ENCODE results near the gene SERP2.

Gene SERP2

GRCh38 chr13:44359983-44360375 lies 13.6 kb upstream of the SERP2 start:
- no peak for DNase-seq

GRCh38 chr13:44362394-44363040 lies 11.1 kb upstream of the SERP2 start:
- DNase-seq, result no peak

GRCh38 chr13:44363631-44364344 lies 9.8 kb upstream of the SERP2 start:
- DNase-seq, result no peak

GRCh38 chr13:44364345-44365000 lies 9.2 kb upstream of the SERP2 start:
- DNase-seq, result no peak

GRCh38 chr13:44365008-44365407 lies 8.6 kb upstream of the SERP2 start:
- DNase-seq, result no peak

- DNase-seq, result no peak
Measured at GRCh38 chr13:44365899-44366298, 7.7 kb upstream of the SERP2 start.

- DNase-seq, result no peak
Measured at GRCh38 chr13:44368062-44368591, 5.5 kb upstream of the SERP2 start.

GRCh38 chr13:44368599-44369368 lies 4.8 kb upstream of the SERP2 start:
- no peak for DNase-seq

- no peak for DNase-seq
Measured at GRCh38 chr13:44371421-44371820, 2.2 kb upstream of the SERP2 start.

GRCh38 chr13:44373247-44373600 lies 400 bp upstream of the SERP2 start:
- no peak for DNase-seq

- no peak for DNase-seq
Measured at GRCh38 chr13:44374348-44374712, 706 bp downstream of the SERP2 start.

- no peak for DNase-seq
Measured at GRCh38 chr13:44378277-44378676, 4.7 kb downstream of the SERP2 start.

GRCh38 chr13:44379885-44380284 lies 6.3 kb downstream of the SERP2 start:
- DNase-seq, result no peak

- no peak for DNase-seq
Measured at GRCh38 chr13:44380404-44381165, 7.0 kb downstream of the SERP2 start.

GRCh38 chr13:44382635-44383145 lies 9.1 kb downstream of the SERP2 start:
- DNase-seq, result no peak

- no peak for DNase-seq
Measured at GRCh38 chr13:44383945-44384344, 10.3 kb downstream of the SERP2 start.

- no peak for DNase-seq
Measured at GRCh38 chr13:44384778-44385177, 11.2 kb downstream of the SERP2 start.

GRCh38 chr13:44385401-44385800 lies 11.8 kb downstream of the SERP2 start:
- DNase-seq, result no peak

- DNase-seq, result no peak
Measured at GRCh38 chr13:44385847-44386246, 12.2 kb downstream of the SERP2 start.

- DNase-seq, result no peak
Measured at GRCh38 chr13:44386913-44387556, 13.4 kb downstream of the SERP2 start.

- DNase-seq, result no peak
Measured at GRCh38 chr13:44388427-44389059, 14.9 kb downstream of the SERP2 start.
